Immature natural killer cell (primary cell): ENCODE data around the gene NOL4L. TPM values are rescaled to one million over a fixed set of nuclear protein-coding genes. Genes with fewer than 3 reads are reported as not detected.

ENCODE experiments used
- DNase-seq, 3 donors: peaks; one replicate each; pipeline ENCODE4 v3.0.0; 2022; ENCODE audit warnings: mixed read lengths in 1 of 3
- H3K27ac Mint-ChIP-seq, 6 donors: one replicate each; pipeline ENCODE4 v1.8.0; 2020; ENCODE audit warnings: mixed read lengths in 6 of 6, mild to moderate bottlenecking in 5 of 6, inconsistent platforms in 4 of 6, moderate library complexity in 3 of 6
- H3K27me3 Mint-ChIP-seq, 3 donors: one replicate each; pipeline ENCODE4 v1.8.0; 2020 to 2021; ENCODE audit warnings: low read depth in 3 of 3, mild to moderate bottlenecking in 3 of 3, mixed read lengths in 3 of 3, moderate library complexity in 3 of 3, inconsistent platforms in 1 of 3
- H3K36me3 Mint-ChIP-seq, 3 donors: one replicate each; pipeline ENCODE4 v1.8.0; 2020; ENCODE audit warnings: mixed read lengths in 3 of 3, inconsistent platforms in 2 of 3, mild to moderate bottlenecking in 2 of 3
- H3K4me1 Mint-ChIP-seq, 2 donors: one replicate each; pipeline ENCODE4 v1.8.0; 2020; ENCODE audit warnings: inconsistent platforms in 2 of 2, mild to moderate bottlenecking in 2 of 2, mixed read lengths in 2 of 2, moderate library complexity in 1 of 2
- H3K4me3 Mint-ChIP-seq, 5 donors: one replicate each; pipeline ENCODE4 v1.8.0; 2020; ENCODE audit warnings: mild to moderate bottlenecking in 5 of 5, mixed read lengths in 5 of 5, inconsistent platforms in 3 of 5, moderate library complexity in 3 of 5
- H3K9me3 Mint-ChIP-seq, 6 donors: one replicate each; pipeline ENCODE4 v1.8.0; 2020; ENCODE audit warnings: mild to moderate bottlenecking in 6 of 6, mixed read lengths in 6 of 6, inconsistent platforms in 4 of 6, moderate library complexity in 3 of 6
- polyA plus RNA-seq, 3 donors: library from polyadenylated mRNA; unstranded; fragments of 300-500 nt; fragmentation: Illumina TruSeq; gene quantifications; one replicate each; pipeline ENCODE4 v1.2.3, GENCODE V29; 2021

Gene NOL4L
- polyA plus RNA-seq, 3 donors from 2014 or later = 4.1 to 17.2 (median 9.6) TPM

DNA sequence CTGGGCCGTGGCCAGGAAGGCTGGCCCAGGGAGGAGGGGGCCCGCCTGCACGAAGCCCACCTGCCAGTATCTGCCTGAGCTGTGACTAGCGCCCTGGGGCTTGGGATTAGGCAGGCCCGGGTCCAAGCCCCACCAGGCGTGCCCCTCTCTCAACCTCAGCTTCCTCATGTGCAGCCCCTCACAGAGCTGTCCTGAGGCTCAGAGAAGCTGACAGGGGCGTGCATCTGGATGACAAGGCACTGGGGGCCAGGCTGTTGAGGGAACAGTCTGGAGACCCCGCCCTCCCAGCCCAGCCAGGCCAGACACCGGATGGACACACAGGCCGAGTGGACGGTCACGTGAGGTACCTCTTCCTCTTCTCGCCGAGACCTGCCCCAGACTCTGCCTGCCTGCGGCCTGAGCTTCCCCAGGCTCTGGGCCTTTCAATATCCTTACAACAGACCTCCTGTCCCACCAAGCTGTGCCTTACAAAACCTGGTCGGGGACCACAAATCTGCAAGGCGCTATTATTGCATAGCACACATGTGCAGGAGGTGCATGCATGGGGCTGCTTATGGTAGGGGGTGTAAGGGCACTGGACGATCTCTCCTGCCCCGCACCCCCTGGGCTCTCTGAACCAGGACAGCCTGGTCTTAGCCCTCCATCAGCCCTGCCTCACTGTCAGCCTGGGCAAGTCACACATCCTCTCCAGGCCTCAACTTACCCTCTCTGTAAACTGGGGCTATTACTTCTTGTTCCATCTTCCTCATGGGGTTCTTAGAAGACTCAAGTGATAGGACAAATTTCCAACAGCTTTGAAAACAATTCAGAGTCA lies 20.0 kb downstream of the NOL4L start:
- Mint-ChIP-seq H3K36me3 (peaks cover 0 to 3% (median 0%) of the 10 kb centered on the region in 3 donors), H3K4me1 (peaks cover 26 to 27% of the 10 kb centered on the region in 2 donors), H3K27ac (no peak overlapping the region), H3K4me3 (peak overlapping the region in 4 of 5 donors; percentile 66 to 86 (median 78)), H3K9me3 (no peaks in the 10 kb centered on the region), H3K27me3 (peaks cover 7 to 29% (median 9%) of the 10 kb centered on the region in 3 donors)
- DNase-seq = no peak

DNA sequence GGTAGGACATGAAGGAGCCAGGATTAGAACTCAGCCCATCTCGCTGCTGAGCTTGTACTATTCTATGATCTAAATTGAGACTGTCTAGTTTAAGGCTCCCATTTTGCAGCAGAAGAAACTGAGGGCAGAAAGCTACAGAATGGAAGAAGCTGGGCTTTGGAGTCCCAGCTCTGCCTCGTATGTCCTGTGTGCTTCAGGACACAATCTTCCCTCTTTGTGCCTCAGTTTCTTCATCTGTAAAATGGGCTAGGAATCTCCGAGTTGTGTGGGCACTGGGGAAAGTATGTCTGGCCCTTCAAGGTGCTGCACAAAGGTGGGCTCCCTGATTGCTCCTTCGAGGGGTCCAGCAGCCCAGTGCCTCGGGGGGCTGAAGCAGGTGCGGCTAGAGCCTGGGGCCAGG lies 20.7 kb downstream of the NOL4L start:
- peak overlapping the region in 4 of 5 donors; percentile 17 to 53 (median 38) for H3K4me3 Mint-ChIP-seq
- no peaks in the 10 kb centered on the region for H3K9me3 Mint-ChIP-seq
- H3K27me3 Mint-ChIP-seq = peaks cover 9 to 27% (median 9%) of the 10 kb centered on the region in 3 donors
- peak overlapping the region in 2 of 6 donors; percentile 55 to 68 for H3K27ac Mint-ChIP-seq
- peaks cover 29 to 33% of the 10 kb centered on the region in 2 donors for H3K4me1 Mint-ChIP-seq
- H3K36me3 Mint-ChIP-seq = peaks cover 0 to 3% (median 0%) of the 10 kb centered on the region in 3 donors
- DNase-seq = no peak

DNA sequence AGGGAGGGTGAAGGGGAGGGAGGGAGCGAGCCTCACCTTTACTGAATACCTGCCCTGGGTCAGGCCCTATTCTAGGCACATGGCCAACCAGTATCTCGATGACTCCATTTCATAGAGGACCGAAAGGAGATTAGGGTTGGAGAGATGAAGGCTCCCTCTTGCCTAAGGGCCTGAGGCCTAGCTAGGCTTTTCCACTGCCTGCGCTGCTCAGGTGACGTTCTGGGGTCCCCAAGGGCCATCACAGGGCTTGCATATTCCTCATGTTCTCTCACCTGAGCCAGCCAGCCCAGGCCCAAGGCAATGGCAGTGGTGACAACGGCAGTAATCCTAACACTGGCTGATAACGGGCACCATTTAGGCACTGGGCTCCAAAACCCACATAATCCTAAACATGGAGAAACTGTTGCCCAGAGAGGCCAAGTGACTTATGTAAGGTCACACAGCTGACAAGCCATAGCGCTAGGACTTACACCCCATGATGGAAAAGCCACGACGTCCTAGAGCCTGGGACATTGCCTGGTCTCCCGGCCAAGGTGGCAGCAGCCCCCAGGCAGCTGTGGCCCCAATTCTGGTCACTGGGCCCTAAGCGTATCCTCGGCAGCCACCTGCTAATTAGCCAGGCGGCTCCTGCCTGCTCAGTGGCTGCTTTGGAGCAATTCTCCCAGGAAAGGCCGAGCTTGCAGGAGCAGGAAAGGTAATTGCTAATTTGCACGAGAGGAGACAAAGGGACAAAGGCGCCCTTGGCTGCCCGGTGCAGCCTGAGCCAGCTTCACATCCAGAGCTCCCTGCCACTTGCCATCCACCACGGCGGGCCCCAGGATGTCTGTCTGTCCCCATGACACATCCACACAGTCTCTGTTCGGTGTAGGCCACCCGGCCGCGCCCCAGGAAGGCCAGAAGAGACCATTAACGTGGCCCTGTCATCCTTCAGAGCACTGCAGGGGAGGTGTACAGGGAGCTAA lies 21.5 kb downstream of the NOL4L start:
- peak overlapping the region in 2 of 5 donors; percentile 17 to 25 for H3K4me3 Mint-ChIP-seq
- peak overlapping the region in 2 of 6 donors; percentile 19 to 90 for H3K27ac Mint-ChIP-seq
- DNase-seq = no peak
- peaks cover 9 to 23% (median 9%) of the 10 kb centered on the region in 3 donors for H3K27me3 Mint-ChIP-seq
- peaks cover 0 to 3% (median 0%) of the 10 kb centered on the region in 3 donors for H3K36me3 Mint-ChIP-seq
- peaks cover 38 to 42% of the 10 kb centered on the region in 2 donors for H3K4me1 Mint-ChIP-seq
- H3K9me3 Mint-ChIP-seq = no peaks in the 10 kb centered on the region

DNA sequence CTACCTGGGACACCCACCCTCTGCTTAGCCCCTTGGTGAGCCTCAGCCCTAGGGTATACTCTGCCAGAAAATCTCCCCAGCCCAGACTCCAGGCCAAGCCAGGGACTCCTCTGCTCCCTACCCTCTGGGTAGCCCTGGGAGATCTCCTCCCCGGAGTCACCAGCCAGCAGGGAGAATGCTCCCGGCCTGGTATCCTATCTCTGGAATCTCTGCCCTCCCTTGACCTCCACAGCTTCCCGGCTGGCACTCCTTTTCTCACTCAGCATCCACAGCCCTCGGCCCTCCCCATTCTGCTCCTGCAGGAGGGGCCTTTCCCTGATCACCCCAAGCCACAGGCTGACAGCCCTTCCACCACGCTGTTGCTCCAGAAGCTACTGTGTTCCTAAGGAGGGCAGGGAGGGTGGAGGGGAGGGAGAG lies 22.6 kb downstream of the NOL4L start:
- Mint-ChIP-seq H3K4me3 (peak overlapping the region; percentile 64 to 85 (median 80)), H3K9me3 (no peaks in the 10 kb centered on the region), H3K4me1 (peaks cover 45 to 49% of the 10 kb centered on the region in 2 donors), H3K27ac (peak overlapping the region; percentile 88 to 97 (median 96)), H3K36me3 (peaks cover 0 to 3% (median 0%) of the 10 kb centered on the region in 3 donors), H3K27me3 (peaks cover 9 to 23% (median 9%) of the 10 kb centered on the region in 3 donors)
- DNase-seq = no peak

DNA sequence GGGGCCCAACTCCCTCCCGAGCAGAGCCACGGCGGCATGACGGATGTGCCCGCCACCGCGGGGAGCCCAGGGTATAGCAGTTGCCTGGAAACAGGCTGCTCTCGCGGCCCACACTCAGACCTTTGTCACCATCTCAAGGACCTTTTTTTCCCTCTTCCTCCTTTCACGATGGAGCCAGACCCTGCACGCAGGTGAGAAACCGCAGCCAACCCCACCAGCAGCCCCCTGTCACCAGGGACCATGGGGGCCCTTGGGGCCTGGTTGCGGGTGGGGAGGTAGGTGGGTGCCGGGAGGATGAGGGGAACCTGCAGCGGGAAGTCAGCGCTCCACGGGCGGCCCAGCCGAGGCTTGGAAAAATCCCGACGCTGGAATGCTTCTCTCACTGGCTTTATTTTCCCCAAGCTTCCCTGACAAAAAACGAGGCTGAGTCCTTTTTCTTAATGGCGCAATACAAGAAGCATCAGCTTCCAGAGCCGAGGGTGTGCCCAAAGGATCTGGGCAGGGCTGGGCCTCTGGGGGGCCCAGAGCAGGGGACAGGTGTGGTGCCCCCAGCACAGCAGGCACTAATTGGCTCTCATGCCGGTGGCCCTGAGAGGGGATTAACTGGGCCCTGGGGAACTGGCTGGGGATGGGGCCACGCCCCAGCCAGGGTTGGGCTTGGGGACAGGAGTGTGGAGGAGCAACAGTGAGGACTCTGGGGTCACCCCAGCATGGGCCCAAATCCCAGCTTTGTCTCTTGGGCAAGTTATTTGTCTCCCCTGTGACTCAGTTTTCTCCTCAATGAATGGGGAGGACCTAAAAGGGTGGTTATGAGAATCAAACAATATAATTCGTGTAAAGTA lies 23.9 kb downstream of the NOL4L start:
- H3K27me3 Mint-ChIP-seq = peaks cover 6 to 18% (median 9%) of the 10 kb centered on the region in 3 donors
- peaks cover 0 to 3% (median 0%) of the 10 kb centered on the region in 3 donors for H3K36me3 Mint-ChIP-seq
- H3K9me3 Mint-ChIP-seq = no peaks in the 10 kb centered on the region
- peak overlapping the region; percentile 80 to 85 (median 81) for H3K4me3 Mint-ChIP-seq
- peak; percentile 71 to 78 (median 72) for DNase-seq
- H3K27ac Mint-ChIP-seq = peak overlapping the region; percentile 89 to 97 (median 96)
- peaks cover 58 to 62% of the 10 kb centered on the region in 2 donors for H3K4me1 Mint-ChIP-seq

DNA sequence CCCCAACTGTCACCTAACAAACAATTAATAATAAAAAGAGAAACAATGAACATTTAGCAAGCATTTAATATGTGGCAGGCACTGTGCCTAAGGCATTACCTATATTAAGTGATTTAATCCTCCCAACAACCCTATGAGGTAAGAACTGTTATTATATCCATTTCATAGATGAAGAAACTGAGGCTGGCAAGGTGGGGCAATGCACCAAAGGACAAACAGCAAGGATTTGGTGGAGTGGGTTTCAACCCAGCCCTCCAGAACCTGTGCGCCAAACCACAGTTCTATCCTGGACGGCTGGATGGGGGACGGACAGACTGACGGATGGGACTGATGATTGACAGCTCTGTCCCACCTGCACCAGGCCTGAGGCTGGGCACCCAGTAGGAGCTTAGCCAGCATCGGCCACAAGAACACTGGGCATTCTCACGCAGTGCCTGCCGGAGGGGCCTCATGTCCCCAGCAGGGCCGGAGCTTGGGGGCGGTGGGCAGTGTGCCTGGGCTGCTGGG lies 24.6 kb downstream of the NOL4L start:
- Mint-ChIP-seq H3K4me1 (peaks cover 65 to 69% of the 10 kb centered on the region in 2 donors), H3K36me3 (peaks cover under 1 to 2% (median 1%) of the 10 kb centered on the region in 3 donors), H3K27me3 (peaks cover 6 to 17% (median 7%) of the 10 kb centered on the region in 3 donors), H3K4me3 (peak overlapping the region; percentile 80 to 85 (median 81)), H3K9me3 (no peaks in the 10 kb centered on the region), H3K27ac (peak overlapping the region; percentile 89 to 97 (median 96))
- DNase-seq = no peak

DNA sequence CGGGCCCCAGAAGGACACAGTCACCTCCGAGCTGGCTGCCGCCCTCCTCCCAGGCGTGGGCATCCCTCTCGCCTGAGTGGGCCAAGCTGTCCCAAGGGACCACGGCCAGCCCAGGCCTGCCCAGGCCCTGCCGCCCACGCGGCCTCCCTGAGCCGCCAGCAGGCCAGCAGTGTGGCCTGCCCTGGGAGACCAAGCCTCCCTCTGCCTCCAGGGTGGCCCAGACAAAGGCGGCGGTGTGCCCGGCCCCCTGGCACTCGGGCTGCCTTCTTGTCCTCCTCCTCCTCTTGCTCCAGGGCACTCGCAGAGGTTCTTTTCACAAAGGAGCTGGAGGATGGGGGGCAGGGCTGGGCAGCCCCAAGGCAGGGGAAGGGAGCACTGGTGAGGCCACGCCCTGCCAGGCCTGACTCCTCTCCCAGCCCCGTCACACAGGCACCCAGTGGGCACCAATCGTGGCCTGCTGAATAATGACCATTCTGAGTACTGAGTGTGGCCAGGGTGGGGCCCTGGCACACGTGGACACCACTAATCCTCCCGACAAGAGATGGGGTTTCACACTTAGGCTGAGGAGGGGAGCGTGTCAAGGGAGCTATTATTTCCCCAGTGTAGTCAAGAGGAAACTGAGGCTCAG lies 25.3 kb downstream of the NOL4L start:
- peaks cover 72 to 76% of the 10 kb centered on the region in 2 donors for H3K4me1 Mint-ChIP-seq
- H3K4me3 Mint-ChIP-seq = peak overlapping the region; percentile 80 to 85 (median 81)
- H3K27me3 Mint-ChIP-seq = peaks cover 6 to 13% (median 6%) of the 10 kb centered on the region in 3 donors
- H3K9me3 Mint-ChIP-seq = no peaks in the 10 kb centered on the region
- DNase-seq = no peak
- H3K36me3 Mint-ChIP-seq = peaks cover 0 to 4% (median 3%) of the 10 kb centered on the region in 3 donors
- H3K27ac Mint-ChIP-seq = peak overlapping the region; percentile 89 to 97 (median 96)

DNA sequence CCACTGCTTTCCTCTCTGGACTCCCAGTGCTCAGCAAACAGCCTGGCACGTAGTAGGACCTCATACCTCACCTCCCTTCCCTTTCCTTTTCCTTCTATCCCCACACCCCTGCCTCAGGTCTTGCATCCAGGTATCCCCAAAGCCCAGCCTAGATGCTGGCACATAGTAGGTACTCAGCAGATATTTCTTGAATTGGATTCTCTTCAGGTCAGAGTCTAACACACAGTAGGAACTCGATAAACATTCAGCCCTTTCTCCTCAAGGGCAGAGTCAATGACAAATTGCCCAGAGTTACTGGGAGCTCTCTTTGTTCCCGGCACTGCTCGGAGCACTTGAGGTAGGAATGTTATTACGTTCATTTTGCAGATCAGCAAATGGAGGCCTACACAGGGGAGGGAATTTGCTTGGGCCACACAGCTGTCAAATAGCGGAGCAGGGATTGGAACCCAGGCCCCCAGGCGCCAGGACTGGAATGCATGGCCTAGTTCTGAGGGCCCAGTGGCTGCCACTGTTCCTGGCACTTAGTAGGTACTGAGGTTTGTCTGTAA lies 25.9 kb downstream of the NOL4L start:
- Mint-ChIP-seq H3K4me3 (peak overlapping the region; percentile 5 to 57 (median 38)), H3K27ac (peak overlapping the region; percentile 69 to 94 (median 90)), H3K9me3 (no peaks in the 10 kb centered on the region), H3K4me1 (peaks cover 78 to 82% of the 10 kb centered on the region in 2 donors), H3K36me3 (peaks cover 0 to 4% (median 3%) of the 10 kb centered on the region in 3 donors), H3K27me3 (peaks cover 6 to 13% (median 6%) of the 10 kb centered on the region in 3 donors)
- DNase-seq = no peak

DNA sequence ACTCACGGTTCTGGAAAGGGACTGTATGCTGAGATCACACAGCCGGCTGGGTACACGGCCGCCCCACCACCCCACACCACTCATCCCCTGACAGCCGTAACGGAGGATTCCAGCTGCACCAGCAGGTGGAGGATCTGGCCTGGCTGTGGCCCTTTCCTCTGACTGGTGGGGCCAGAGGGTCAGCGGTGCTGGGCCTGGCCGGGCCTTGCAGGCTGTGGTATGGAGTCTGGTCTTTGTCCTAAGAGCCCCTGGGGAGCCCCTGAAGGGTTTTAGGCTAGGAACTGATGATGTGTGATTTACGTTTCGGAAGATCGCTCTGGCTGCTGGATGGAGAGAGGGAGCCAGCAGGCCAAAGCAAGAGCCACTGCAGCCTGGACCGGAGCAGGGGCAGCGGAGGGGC lies 26.6 kb downstream of the NOL4L start:
- Mint-ChIP-seq H3K4me1 (peaks cover 85 to 89% of the 10 kb centered on the region in 2 donors), H3K4me3 (peak overlapping the region in 3 of 5 donors; percentile 14 to 26 (median 21)), H3K27me3 (peaks cover 6 to 13% (median 6%) of the 10 kb centered on the region in 3 donors), H3K9me3 (no peaks in the 10 kb centered on the region), H3K36me3 (peaks cover 0 to 4% (median 3%) of the 10 kb centered on the region in 3 donors), H3K27ac (peak overlapping the region; percentile 69 to 94 (median 90))
- no peak for DNase-seq

DNA sequence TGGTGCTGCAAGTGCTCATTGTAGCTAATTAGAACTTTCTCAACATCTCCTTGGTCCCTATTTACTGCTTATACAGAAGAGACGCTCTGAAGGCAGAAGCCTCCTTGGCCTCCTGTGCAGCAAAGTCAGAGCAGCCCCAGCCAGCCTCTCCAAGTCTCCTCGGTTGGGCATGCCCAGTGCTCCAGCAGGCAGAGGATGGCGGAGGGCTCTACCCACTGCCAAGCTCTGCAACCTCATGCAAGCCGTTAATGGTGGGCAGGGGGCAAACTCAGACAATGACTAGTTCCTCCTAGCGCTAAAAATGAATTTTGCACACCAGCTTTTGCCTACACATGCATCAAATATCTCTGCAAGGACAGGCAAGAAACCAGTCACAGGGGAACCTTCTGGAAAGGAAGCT lies 27.8 kb downstream of the NOL4L start:
- no peaks in the 10 kb centered on the region for H3K9me3 Mint-ChIP-seq
- peaks cover 6 to 16% (median 8%) of the 10 kb centered on the region in 3 donors for H3K27me3 Mint-ChIP-seq
- DNase-seq = no peak
- peaks cover 92% of the 10 kb centered on the region in 2 donors for H3K4me1 Mint-ChIP-seq
- H3K27ac Mint-ChIP-seq = peak overlapping the region; percentile 38 to 84 (median 60)
- peak overlapping the region in 1 of 5 donors; percentile 10 for H3K4me3 Mint-ChIP-seq
- peaks cover 0 to 4% (median 3%) of the 10 kb centered on the region in 3 donors for H3K36me3 Mint-ChIP-seq

DNA sequence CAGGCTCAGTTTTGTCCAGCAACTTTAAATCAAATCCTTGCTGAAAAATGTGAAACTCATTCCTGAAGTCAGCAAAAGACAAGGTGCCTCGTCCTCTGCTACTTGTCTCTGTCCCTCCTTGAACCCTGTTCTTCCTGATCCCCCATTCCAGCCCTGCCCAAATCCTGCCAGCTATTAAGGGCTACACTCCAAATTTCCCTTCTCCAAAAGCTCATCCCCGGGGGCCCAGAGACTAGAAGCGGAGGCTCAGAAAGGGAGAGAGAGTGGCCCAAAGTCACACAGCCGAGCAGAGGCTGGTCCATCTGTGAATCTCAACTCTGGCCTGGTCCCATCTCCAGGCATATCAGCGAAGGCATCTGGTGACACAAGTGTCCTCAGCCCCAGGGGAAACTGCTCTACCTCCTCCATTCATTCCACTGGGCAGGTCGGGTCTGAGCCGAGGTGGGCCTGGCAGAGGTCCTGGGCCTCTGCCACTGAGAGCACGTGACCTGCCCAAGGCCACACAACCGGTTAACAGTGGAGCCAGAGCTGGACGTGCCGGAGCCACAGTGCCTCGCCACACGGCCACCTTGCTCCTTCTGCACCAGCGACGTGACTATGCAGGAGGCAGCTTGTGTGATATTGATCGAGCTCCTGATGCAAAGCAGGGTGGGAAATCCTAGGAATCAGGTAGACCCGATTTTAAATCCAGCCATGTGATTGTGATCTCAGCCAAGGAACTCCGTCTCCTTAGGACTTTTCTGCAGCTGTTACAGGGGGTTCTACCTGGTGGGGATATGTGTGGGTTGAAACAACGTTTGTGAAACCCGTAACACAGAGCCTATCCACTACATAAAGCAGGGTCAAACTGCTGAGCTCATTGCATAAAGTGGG lies 28.6 kb downstream of the NOL4L start:
- peaks cover 0 to 4% (median 3%) of the 10 kb centered on the region in 3 donors for H3K36me3 Mint-ChIP-seq
- no peaks in the 10 kb centered on the region for H3K9me3 Mint-ChIP-seq
- peak overlapping the region in 2 of 5 donors; percentile 10 to 29 for H3K4me3 Mint-ChIP-seq
- no peak for DNase-seq
- peaks cover 6 to 14% (median 10%) of the 10 kb centered on the region in 3 donors for H3K27me3 Mint-ChIP-seq
- peaks cover 86 to 92% of the 10 kb centered on the region in 2 donors for H3K4me1 Mint-ChIP-seq
- peak overlapping the region; percentile 53 to 95 (median 78) for H3K27ac Mint-ChIP-seq
